H1 (cell line): ENCODE measurements around the gene POGLUT2. TPM values are rescaled to one million over a fixed set of nuclear protein-coding genes. Genes with fewer than 3 reads are reported as not detected.

Experiments used
- CTCF ChIA-PET: fragments of 300-600 bp; sonication (Branson Sonifier 250); formaldehyde crosslinking; loops from one replicate; lab custom pipeline; 2021; ENCODE audit not compliant: partially characterized antibody; lab: Charles Lee
- POLR2A ChIA-PET: fragments of 300-600 bp; sonication (Branson Sonifier 250); formaldehyde crosslinking; loops from one replicate; lab custom pipeline; 2021; ENCODE audit warnings: inconsistent platforms; ENCODE audit not compliant: partially characterized antibody; lab: Charles Lee
- DNase-seq, 2 experiments: peaks; one replicate each; pipeline versions ENCODE4 v3.0.0 to v3.0.0-alpha.2; 2010 to 2022; ENCODE audit warnings: low spot score in 2 of 2, low read depth in 1 of 2, mixed read lengths in 1 of 2
- FAIRE-seq: peaks from 2 replicates; lab custom pipeline; 2011; peaks lifted over from hg19 to GRCh38; lab: Jason Lieb, UNC
- H2AFZ ChIP-seq: 2 replicates; pipeline ENCODE4 v1.8.1; 2012; ENCODE audit warnings: low read length, inconsistent platforms
- H2AK5ac ChIP-seq: 2 replicates; pipeline ENCODE4 v1.6.1; 2013; ENCODE audit warnings: low read depth, low read length
- H2BK120ac ChIP-seq: replicated peaks from 2 replicates; pipeline ENCODE3; 2013; ENCODE audit warnings: low read depth, low read length, inconsistent platforms
- H2BK12ac ChIP-seq: 2 replicates; pipeline ENCODE4 v1.6.1; 2013; ENCODE audit warnings: low read depth, low read length
- H2BK15ac ChIP-seq: 2 replicates; pipeline ENCODE4 v1.6.1; 2013; ENCODE audit warnings: low read length
- H2BK20ac ChIP-seq: 2 replicates; pipeline ENCODE4 v1.6.1; 2013; ENCODE audit warnings: low read length
- H2BK5ac ChIP-seq: 2 replicates; pipeline ENCODE4 v1.6.1; 2013; ENCODE audit warnings: low read depth, low read length
- H3K14ac ChIP-seq: 2 replicates; pipeline ENCODE4 v1.6.1; 2013; ENCODE audit warnings: inconsistent platforms; ENCODE audit not compliant: insufficient read length
- H3K18ac ChIP-seq: 2 replicates; pipeline ENCODE4 v1.6.1; 2013; ENCODE audit warnings: low read length; ENCODE audit errors: extremely low read depth
- H3K23ac ChIP-seq: 2 replicates; pipeline ENCODE4 v1.6.1; 2013; ENCODE audit warnings: inconsistent platforms; ENCODE audit not compliant: insufficient read length
- H3K23me2 ChIP-seq: 2 replicates; pipeline ENCODE4 v1.6.1; 2013; ENCODE audit warnings: low read depth, low read length
- H3K27ac ChIP-seq: 2 replicates; pipeline ENCODE4 v1.6.1; 2011; ENCODE audit warnings: low read depth, low read length, inconsistent platforms
- H3K27me3 ChIP-seq, 4 experiments: replicated peaks in 1 of 4; 1 replicate in 1 of 4; 2 replicates in 3 of 4; pipeline versions ENCODE4 v1.6.1 to v1.8.1; 2011 to 2013; ENCODE audit warnings: low read length in 3 of 4, mild to moderate bottlenecking in 3 of 4, inconsistent platforms in 2 of 4, mixed read lengths in 2 of 4, moderate library complexity in 1 of 4; ENCODE audit not compliant: control insufficient read depth in 3 of 4, insufficient read depth in 3 of 4; ENCODE audit errors: extremely low read depth in 1 of 4
- H3K36me3 ChIP-seq, 4 experiments: 2 replicates each; pipeline versions ENCODE4 v1.6.1 to v1.8.1; 2011 to 2013; ENCODE audit warnings: mild to moderate bottlenecking in 4 of 4, low read length in 3 of 4, moderate library complexity in 2 of 4, control low read depth in 1 of 4, inconsistent platforms in 1 of 4; ENCODE audit not compliant: insufficient read depth in 4 of 4, control insufficient read depth in 2 of 4
- H3K4ac ChIP-seq: replicated peaks from 2 replicates; pipeline ENCODE3; 2013; ENCODE audit warnings: low read length, low read depth, mixed read lengths, inconsistent platforms; ENCODE audit not compliant: insufficient read length
- H3K4me1 ChIP-seq, 4 experiments: replicated peaks in 1 of 4; 1 replicate in 1 of 4; 2 replicates in 3 of 4; pipeline versions ENCODE4 v1.6.1 to v1.8.1; 2011 to 2013; ENCODE audit warnings: low read length in 3 of 4, inconsistent platforms in 2 of 4, mixed read lengths in 1 of 4; ENCODE audit not compliant: insufficient read depth in 4 of 4, control insufficient read depth in 3 of 4
- H3K4me2 ChIP-seq, 2 experiments: 2 replicates each; pipeline versions ENCODE4 v1.6.1 to v1.8.1; 2011 to 2013; ENCODE audit warnings: low read depth in 2 of 2, low read length in 2 of 2, control low read depth in 1 of 2, inconsistent platforms in 1 of 2, mild to moderate bottlenecking in 1 of 2; ENCODE audit not compliant: insufficient read depth in 1 of 2
- H3K4me3 ChIP-seq, 4 experiments: fragments of 200-600, 300-600 bp in 1 of 4; sonication (generic), shearing (Covaris generic), sonication (Bioruptor Twin) in 1 of 4; 2 replicates each; pipeline versions ENCODE4 v1.5.1 to v1.8.1; 2011 to 2016; ENCODE audit warnings: low read length in 4 of 4, low read depth in 3 of 4, control low read depth in 2 of 4, inconsistent platforms in 2 of 4, mild to moderate bottlenecking in 2 of 4, mixed read lengths in 1 of 4, moderate library complexity in 1 of 4; ENCODE audit not compliant: insufficient read depth in 2 of 4; ENCODE audit errors: extremely low read depth in 1 of 4
- H3K56ac ChIP-seq: replicated peaks from 2 replicates; pipeline ENCODE3; 2013; ENCODE audit warnings: low read depth, mild to moderate bottlenecking, mixed read lengths, low read length, inconsistent platforms; ENCODE audit not compliant: insufficient read length
- H3K79me1 ChIP-seq: 2 replicates; pipeline ENCODE4 v1.6.1; 2013; ENCODE audit warnings: low read depth, low read length, control low read depth
- H3K79me2 ChIP-seq, 2 experiments: 2 replicates each; pipeline versions ENCODE4 v1.6.1 to v1.8.1; 2012 to 2013; ENCODE audit warnings: low read length in 2 of 2, mild to moderate bottlenecking in 2 of 2, inconsistent platforms in 1 of 2; ENCODE audit not compliant: insufficient read depth in 2 of 2, control insufficient read depth in 1 of 2
- H3K9ac ChIP-seq, 4 experiments: replicated peaks in 1 of 4; 1 replicate in 1 of 4; 2 replicates in 3 of 4; pipeline versions ENCODE4 v1.6.1 to v1.8.1; 2011 to 2013; ENCODE audit warnings: low read depth in 3 of 4, low read length in 3 of 4, control low read depth in 2 of 4, mild to moderate bottlenecking in 2 of 4, moderate library complexity in 2 of 4, inconsistent platforms in 1 of 4; ENCODE audit errors: extremely low read depth in 1 of 4
- H3K9me3 ChIP-seq, 2 experiments: 2 replicates each; pipeline versions ENCODE4 v1.6.1 to v1.8.1; 2012 to 2013; ENCODE audit warnings: mild to moderate bottlenecking in 2 of 2, moderate library complexity in 2 of 2, control low read depth in 1 of 2, inconsistent platforms in 1 of 2, low read depth in 1 of 2, low read length in 1 of 2, mixed read lengths in 1 of 2; ENCODE audit not compliant: insufficient read depth in 2 of 2
- H4K20me1 ChIP-seq, 2 experiments: replicated peaks in 1 of 2; 2 replicates each; pipeline versions ENCODE3 to v1.8.1; 2011 to 2013; ENCODE audit warnings: inconsistent platforms in 2 of 2, low read length in 2 of 2, mild to moderate bottlenecking in 1 of 2; ENCODE audit not compliant: insufficient read depth in 2 of 2, control insufficient read depth in 1 of 2
- H4K5ac ChIP-seq: 2 replicates; pipeline ENCODE4 v1.6.1; 2013; ENCODE audit warnings: low read length, low read depth, mixed read lengths, inconsistent platforms; ENCODE audit not compliant: insufficient read length
- H4K8ac ChIP-seq: 2 replicates; pipeline ENCODE4 v1.8.0; 2013; ENCODE audit warnings: mild to moderate bottlenecking, moderate library complexity, low read length, inconsistent platforms; ENCODE audit not compliant: insufficient read depth; ENCODE audit errors: extremely low read depth
- H4K91ac ChIP-seq: replicated peaks from 2 replicates; pipeline ENCODE3; 2013; ENCODE audit warnings: low read length, mixed read lengths, inconsistent platforms; ENCODE audit not compliant: insufficient read length
- ATF2 ChIP-seq: IDR thresholded peaks from 2 replicates; pipeline ENCODE4 v1.6.1; 2012; ENCODE audit warnings: low read length, inconsistent platforms
- BCL11A ChIP-seq, 2 experiments: IDR thresholded peaks; one replicate each; pipeline ENCODE4 v1.6.1; 2011; ENCODE audit warnings: low read depth in 2 of 2, low read length in 2 of 2, mild to moderate bottlenecking in 2 of 2
- BRCA1 ChIP-seq: IDR thresholded peaks from 2 replicates; pipeline ENCODE4 v1.6.1; 2012; ENCODE audit warnings: low read depth, low read length, improper control_type of control experiment
- CHD2 ChIP-seq: IDR thresholded peaks from 2 replicates; pipeline ENCODE4 v1.6.1; 2012; ENCODE audit warnings: low read length, improper control_type of control experiment
- EZH2 ChIP-seq: fragments of 200-600 bp; sonication (generic); IDR thresholded peaks from 2 replicates; pipeline ENCODE4 v1.7.1; 2012; ENCODE audit warnings: low read depth, mild to moderate bottlenecking, moderate library complexity, low read length, inconsistent platforms; ENCODE audit not compliant: severe bottlenecking
- GABPA ChIP-seq: IDR thresholded peaks from 2 replicates; pipeline ENCODE4 v1.6.1; 2011; ENCODE audit warnings: mild to moderate bottlenecking, low read length, moderate library complexity, borderline replicate concordance; ENCODE audit not compliant: insufficient read depth
- POLR2A ChIP-seq, 2 experiments: IDR thresholded peaks; 1 replicate in 1 of 2; 2 replicates in 1 of 2; pipeline ENCODE4 v1.6.1; 2011; ENCODE audit warnings: low read depth in 2 of 2, low read length in 2 of 2, mild to moderate bottlenecking in 2 of 2; ENCODE audit errors: control extremely low read depth in 1 of 2
- RNF2 ChIP-seq: fragments of 200-900, 300-1000 bp; sonication (generic); IDR thresholded peaks from 2 replicates; pipeline ENCODE4 v1.7.1; 2016; ENCODE audit warnings: borderline replicate concordance, low read depth, mild to moderate bottlenecking, antibody characterized with exemption, low read length; ENCODE audit not compliant: poor library complexity, severe bottlenecking; ENCODE audit errors: missing control alignments
- SIRT6 ChIP-seq: IDR thresholded peaks from one replicate; pipeline ENCODE4 v1.7.1; 2012; ENCODE audit warnings: low read length, inconsistent platforms
- SRF ChIP-seq: IDR thresholded peaks from 2 replicates; pipeline ENCODE4 v1.6.1; 2011; ENCODE audit warnings: mild to moderate bottlenecking, low read depth, low read length, moderate library complexity
- TAF1 ChIP-seq: IDR thresholded peaks from 2 replicates; pipeline ENCODE4 v1.6.1; 2011; ENCODE audit warnings: mild to moderate bottlenecking, low read depth, low read length
- TBP ChIP-seq: IDR thresholded peaks from 2 replicates; pipeline ENCODE4 v1.6.1; 2011; ENCODE audit warnings: low read depth, low read length, improper control_type of control experiment
- TCF12 ChIP-seq: IDR thresholded peaks from 2 replicates; pipeline ENCODE4 v1.6.1; 2011; ENCODE audit warnings: low read depth, mild to moderate bottlenecking, low read length
- WGBS, 2 experiments: shearing (Covaris generic) in 1 of 2; methylation state at CpG; one replicate each; pipeline versions ENCODE4 v1.1.6 to v1.1.7; 2013 to 2015; ENCODE audit warnings: low lambda C conversion rate in 2 of 2, mixed read lengths in 2 of 2, inconsistent platforms in 1 of 2, low coverage in 1 of 2, missing lambda C conversion rate in 1 of 2; ENCODE audit not compliant: insufficient replicate concordance in 2 of 2, insufficient coverage in 1 of 2, insufficient read length in 1 of 2; ENCODE audit errors: extremely low coverage in 1 of 2, missing lambda C conversion rate in 1 of 2; 5-methylcytosine and 5-hydroxymethylcytosine counted together
- polyA plus RNA-seq, 7 experiments: library from polyadenylated mRNA; depleted of rRNA in 3 of 7; stranded (reverse) in 5 of 7; unstranded in 2 of 7; fragments of >200 nt in 5 of 7; fragments of 200-250 nt in 2 of 7; gene quantifications; 1 replicate in 5 of 7; 2 replicates in 1 of 7; 4 replicates in 1 of 7; pipeline versions ENCODE4 v1.2.1 to v1.2.3, GENCODE V29; 2011 to 2013; ENCODE audit warnings: missing spikeins in 2 of 7, mixed read lengths in 2 of 7
- total RNA-seq: library from RNA; stranded (reverse); fragmentation: NEBNext Ultra II Directional; extraction: Animal tissue kit (Norgen Biotek cat#: 25700); gene quantifications from 2 replicates; pipeline ENCODE4 v1.2.1, GENCODE V29; 2021

The POGLUT2 gene
- total and polyA plus RNA-seq, 2 of the 8 experiments (the other 6 are each of a cell fraction or from before 2014, with no cell fraction given): 9.9 to 22.3 TPM

- no peak overlapping the region for H2BK20ac ChIP-seq
- FAIRE-seq (no peak), DNase-seq (no peak)
- H3K23me2 ChIP-seq: no peaks in the 10 kb centered on the region
- H3K27ac ChIP-seq: no peak overlapping the region
- H4K8ac ChIP-seq: no peak overlapping the region
- no peak overlapping the region for H3K14ac ChIP-seq
- H3K23ac ChIP-seq: no peak overlapping the region
- H2BK5ac ChIP-seq: no peak overlapping the region
- no peaks in the 10 kb centered on the region for H3K27me3 ChIP-seq
- no peak overlapping the region for H2BK12ac ChIP-seq
- no peak overlapping the region for H2AFZ ChIP-seq
- H3K9ac ChIP-seq: no peak overlapping the region
- H3K9me3 ChIP-seq: no peaks in the 10 kb centered on the region
- H2AK5ac ChIP-seq: no peak overlapping the region
- H3K36me3 ChIP-seq: no peaks in the 10 kb centered on the region; a peak in 1 of 8 replicates
- no peak overlapping the region for H3K56ac ChIP-seq
- no peak overlapping the region for H3K4me2 ChIP-seq
- no peak overlapping the region for H2BK15ac ChIP-seq
- H4K5ac ChIP-seq: no peak overlapping the region
- no peak overlapping the region for H3K18ac ChIP-seq
- H3K4ac ChIP-seq: no peak overlapping the region
- POLR2A ChIA-PET: interaction anchor here (1.0 kb wide), 1 partner anchor 13 kb away, joined by 3 read pairs; the partner anchor contains the start of gene TEX30
- no peaks in the 10 kb centered on the region for H3K4me1 ChIP-seq
- no peak overlapping the region for H4K91ac ChIP-seq
- no peak overlapping the region for H3K4me3 ChIP-seq
- H3K79me2 ChIP-seq: no peaks in the 10 kb centered on the region
- H2BK120ac ChIP-seq: no peak overlapping the region
- no peaks in the 10 kb centered on the region for H3K79me1 ChIP-seq
- CTCF ChIA-PET: no interaction called here
- 79% methylated on average over 1 of the region's 1 CpG; no CpG with 5 or more reads in 1 of the 2 experiments for WGBS, 2 experiments
- H4K20me1 ChIP-seq: no peaks in the 10 kb centered on the region
- TF ChIP-seq ATF2 (no peak), SRF (no peak), TBP (no peak), SIRT6 (no peak), POLR2A (IDR thresholded peaks at IDR 0.05; ENCODE audit: control extremely low read depth in 1 of 2, low read depth in 2 of 2, low read length in 2 of 2) (no peak), BCL11A (IDR thresholded peaks at IDR 0.05; ENCODE audit: low read depth in 2 of 2, low read length in 2 of 2) (no peak), GABPA (no peak), EZH2 (no peak), TCF12 (no peak), BRCA1 (no peak), TAF1 (no peak), RNF2 (no peak), CHD2 (no peak)
Observed at GRCh38 chr13:102761071-102761470, 37.7 kb downstream of the POGLUT2 start.
